Lung (tissue), 12 donors: ENCODE data around the gene KRT23. TPM values are rescaled to one million over a fixed set of nuclear protein-coding genes. Genes with fewer than 3 reads are reported as not detected.

Source experiments
- ATAC-seq: fragments of 200-7000 bp; cut with Tn5 transposase; one replicate; pipeline ENCODE4 v1.9.1; 2020; ENCODE audit warnings: moderate number of reproducible peaks; ENCODE audit not compliant: insufficient read depth, low FRiP score
- DNase-seq, 3 donors: peaks; one replicate each; pipeline ENCODE4 v3.0.0-alpha.2; 2013 to 2017
- H3K27ac ChIP-seq, 2 donors: one replicate each; pipeline ENCODE4 v1.5.1; 2013; ENCODE audit warnings: mild to moderate bottlenecking in 2 of 2, moderate library complexity in 2 of 2, control low read depth in 1 of 2, inconsistent platforms in 1 of 2, low read depth in 1 of 2, low read length in 1 of 2
- H3K27me3 ChIP-seq, 3 donors: one replicate each; pipeline ENCODE4 v1.5.1; 2013; ENCODE audit warnings: low read length in 2 of 3; ENCODE audit not compliant: control insufficient read depth in 3 of 3, insufficient read depth in 3 of 3
- H3K36me3 ChIP-seq, 4 donors: one replicate each; pipeline ENCODE4 v1.5.1; 2013; ENCODE audit warnings: low read length in 4 of 4, mild to moderate bottlenecking in 1 of 4, moderate library complexity in 1 of 4; ENCODE audit not compliant: control insufficient read depth in 4 of 4, insufficient read depth in 4 of 4
- H3K4me1 ChIP-seq, 5 donors: one replicate each; pipeline ENCODE4 v1.5.1; 2013; ENCODE audit warnings: low read length in 5 of 5, mild to moderate bottlenecking in 2 of 5, moderate library complexity in 1 of 5; ENCODE audit not compliant: control insufficient read depth in 5 of 5, insufficient read depth in 5 of 5
- H3K4me3 ChIP-seq: one replicate; pipeline ENCODE4 v1.5.1; 2013; ENCODE audit warnings: mild to moderate bottlenecking, control low read depth, moderate library complexity
- H3K9ac ChIP-seq, 2 donors: one replicate each; pipeline ENCODE4 v1.5.1; 2013; ENCODE audit warnings: low read length in 2 of 2, control low read depth in 1 of 2; ENCODE audit not compliant: insufficient read depth in 1 of 2
- H3K9me3 ChIP-seq, 4 donors: one replicate each; pipeline ENCODE4 v1.5.1; 2013; ENCODE audit warnings: low read length in 3 of 4, mild to moderate bottlenecking in 1 of 4, moderate library complexity in 1 of 4; ENCODE audit not compliant: control insufficient read depth in 4 of 4, insufficient read depth in 3 of 4
- WGBS, 2 donors: extraction: QIAGEN DNeasy Blood & Tissue Kit; methylation state at CpG; one replicate each; pipeline ENCODE4 v1.1.7; 2013; 5-methylcytosine and 5-hydroxymethylcytosine counted together
- polyA plus RNA-seq, 2 donors: library from polyadenylated mRNA; stranded (reverse); fragments of 200-250 nt; gene quantifications; one replicate each; pipeline ENCODE4 v1.2.1, GENCODE V29; 2013
- total RNA-seq, 2 donors: library from RNA; depleted of rRNA in 1 of 2; stranded (reverse); fragments of >200 nt in 1 of 2; gene quantifications; one replicate each; pipeline ENCODE4 v1.2.1, GENCODE V29; 2014 to 2021
- TF ChIP-seq, protein P1 (sequence below): IDR thresholded peaks from 2 replicates; pipeline ENCODE4 v1.5.1; 2012; ENCODE audit warnings: mild to moderate bottlenecking; ENCODE audit errors: control extremely low read depth, extremely low read depth
- donor health status: control.
- donor health status: control.
- donor health status: Bipolar disorder and iron deficiency.
- donor health status: healthy.
- donor health status: DM: yes; HTN: yes; CAD: no.

The KRT23 gene
- total and polyA plus RNA-seq, 4 donors, result 1.3 to 9.4 (median 2.0) TPM

DNA sequence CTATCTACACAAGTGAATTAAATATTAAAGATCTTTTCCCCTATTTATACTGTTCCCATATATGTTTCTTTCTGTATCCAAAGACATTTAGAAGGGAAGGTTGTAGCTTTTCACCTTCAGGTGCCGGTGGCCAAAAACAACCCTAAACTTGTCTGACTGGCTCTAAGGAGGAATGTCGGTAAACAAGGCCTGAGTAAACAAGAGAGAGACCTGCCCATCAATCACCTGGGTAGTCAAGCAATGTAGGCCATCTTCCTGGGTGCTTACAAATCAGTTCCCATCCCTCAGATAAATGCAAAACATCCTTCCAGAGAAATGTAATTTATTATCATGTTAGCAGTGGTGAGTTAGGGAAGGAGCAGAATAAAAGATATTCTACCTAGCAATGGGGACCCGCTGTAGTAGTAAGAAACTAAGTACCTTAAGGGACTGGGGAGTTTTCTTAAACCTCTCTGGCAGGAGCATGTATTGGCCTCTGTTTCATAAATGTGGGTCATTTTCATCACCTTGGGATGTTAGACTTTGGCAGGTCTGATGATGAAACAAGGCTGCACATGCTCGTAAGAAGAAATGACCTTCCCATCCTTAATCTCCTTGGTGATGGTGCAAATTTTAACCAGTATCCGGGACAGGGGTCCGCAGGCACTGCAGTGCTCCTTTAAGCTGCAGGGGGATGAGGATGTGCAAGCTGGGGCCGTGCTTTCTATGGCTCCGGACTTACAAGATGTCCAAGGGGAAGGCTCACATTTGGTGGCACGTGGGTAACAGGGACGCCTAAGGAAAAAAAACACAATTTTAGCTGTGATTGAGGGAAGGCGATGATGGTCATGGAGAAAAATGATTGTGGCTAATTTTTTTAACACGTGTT lies 20.9 kb upstream of the KRT23 start:
- peak in 1 of 3 donors; percentile 32 for DNase-seq
- peaks cover 0 to 8% (median 0%) of the 10 kb centered on the region in 5 donors for H3K4me1 ChIP-seq
- no peaks in the 10 kb centered on the region for H3K9me3 ChIP-seq
- H3K27me3 ChIP-seq, result peaks cover 0 to 17% (median 0%) of the 10 kb centered on the region in 3 donors
- H3K27ac ChIP-seq, result no peak overlapping the region
- no peak overlapping the region for H3K9ac ChIP-seq
- 76 to 85% methylated on average over 12 of the region's 12 CpGs for WGBS, 2 donors
- TF ChIP-seq, protein P1, sequence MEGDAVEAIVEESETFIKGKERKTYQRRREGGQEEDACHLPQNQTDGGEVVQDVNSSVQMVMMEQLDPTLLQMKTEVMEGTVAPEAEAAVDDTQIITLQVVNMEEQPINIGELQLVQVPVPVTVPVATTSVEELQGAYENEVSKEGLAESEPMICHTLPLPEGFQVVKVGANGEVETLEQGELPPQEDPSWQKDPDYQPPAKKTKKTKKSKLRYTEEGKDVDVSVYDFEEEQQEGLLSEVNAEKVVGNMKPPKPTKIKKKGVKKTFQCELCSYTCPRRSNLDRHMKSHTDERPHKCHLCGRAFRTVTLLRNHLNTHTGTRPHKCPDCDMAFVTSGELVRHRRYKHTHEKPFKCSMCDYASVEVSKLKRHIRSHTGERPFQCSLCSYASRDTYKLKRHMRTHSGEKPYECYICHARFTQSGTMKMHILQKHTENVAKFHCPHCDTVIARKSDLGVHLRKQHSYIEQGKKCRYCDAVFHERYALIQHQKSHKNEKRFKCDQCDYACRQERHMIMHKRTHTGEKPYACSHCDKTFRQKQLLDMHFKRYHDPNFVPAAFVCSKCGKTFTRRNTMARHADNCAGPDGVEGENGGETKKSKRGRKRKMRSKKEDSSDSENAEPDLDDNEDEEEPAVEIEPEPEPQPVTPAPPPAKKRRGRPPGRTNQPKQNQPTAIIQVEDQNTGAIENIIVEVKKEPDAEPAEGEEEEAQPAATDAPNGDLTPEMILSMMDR, result no peak
- no peaks in the 10 kb centered on the region for H3K36me3 ChIP-seq
- H3K4me3 ChIP-seq, result no peak overlapping the region
- no peak for ATAC-seq

DNA sequence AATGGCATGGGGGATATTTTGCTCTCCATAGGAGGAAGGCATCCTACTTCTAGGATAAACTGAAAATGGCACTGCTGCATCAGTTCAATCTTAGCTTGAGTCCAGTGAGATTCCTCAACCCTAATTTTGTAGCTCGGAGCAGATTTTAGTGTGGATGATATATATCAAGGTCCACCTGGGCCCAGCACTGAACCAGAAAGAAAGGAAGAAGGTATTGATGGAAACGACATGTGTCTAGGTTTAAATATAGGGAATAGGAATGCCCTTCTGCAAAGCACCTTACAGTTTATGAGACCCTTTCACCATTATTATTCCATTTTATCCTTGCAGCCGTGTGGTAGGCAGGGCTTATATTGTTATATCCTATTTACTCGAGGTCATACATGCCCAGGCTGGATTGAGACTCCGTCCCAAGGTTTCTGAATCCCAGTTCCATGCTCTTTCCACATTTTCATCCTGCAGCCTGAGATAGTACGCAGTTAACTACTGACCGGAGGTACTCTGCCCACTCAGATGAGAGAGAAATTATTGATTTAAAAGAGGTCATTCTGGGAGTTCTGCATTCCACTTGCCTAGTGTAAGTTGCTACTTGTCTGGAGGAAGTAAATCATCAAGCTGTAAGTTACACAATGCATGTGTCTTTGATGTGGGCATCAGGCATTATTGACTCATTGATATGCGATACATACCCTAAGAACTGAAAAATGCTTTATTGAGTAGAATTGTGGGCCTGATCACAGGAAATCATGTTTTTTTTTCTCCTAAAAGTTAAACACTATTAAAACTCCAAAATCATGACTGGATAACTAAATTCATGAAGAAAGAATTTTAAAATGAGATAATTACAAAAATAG lies 19.2 kb upstream of the KRT23 start:
- Histone ChIP-seq H3K4me1 (peaks cover 0 to 8% (median 0%) of the 10 kb centered on the region in 5 donors), H3K27ac (no peak overlapping the region), H3K27me3 (peaks cover 0 to 17% (median 0%) of the 10 kb centered on the region in 3 donors), H3K9me3 (no peaks in the 10 kb centered on the region), H3K36me3 (no peaks in the 10 kb centered on the region), H3K4me3 (no peak overlapping the region), H3K9ac (no peak overlapping the region)
- DNase-seq, result peak in 2 of 3 donors; percentile 25 to 47
- 63 to 80% methylated on average over 8 of the region's 8 CpGs for WGBS, 2 donors
- TF ChIP-seq, protein P1, result no peak
- no peak for ATAC-seq

GRCh38 chr17:40953881-40954280 lies 16.4 kb upstream of the KRT23 start:
- no peak for DNase-seq
- 81 to 92% methylated on average over 2 of the region's 2 CpGs for WGBS, 2 donors

More at GRCh38 chr17:40953881-40954280, 16.4 kb upstream of the KRT23 start:
- H3K4me1 ChIP-seq, result peaks cover 0 to 11% (median 0%) of the 10 kb centered on the region in 5 donors
- H3K36me3 ChIP-seq, result no peaks in the 10 kb centered on the region
- TF ChIP-seq, protein P1, result no peak
- H3K9ac ChIP-seq, result no peak overlapping the region
- H3K27ac ChIP-seq, result no peak overlapping the region
- H3K4me3 ChIP-seq, result no peak overlapping the region
- ATAC-seq, result no peak
- H3K27me3 ChIP-seq, result peaks cover 0 to 28% (median 3%) of the 10 kb centered on the region in 3 donors
- no peaks in the 10 kb centered on the region for H3K9me3 ChIP-seq
